Tibial nerve (tissue), 4 donors: ENCODE results near the gene MPI. TPM values are rescaled to one million over a fixed set of nuclear protein-coding genes. Genes with fewer than 3 reads are reported as not detected.

ENCODE experiments used
- DNase-seq, 2 donors: peaks; one replicate each; pipeline ENCODE4 v3.0.0-alpha.2; 2019; ENCODE audit warnings: low spot score in 2 of 2
- H3K27ac ChIP-seq, 4 donors: fragments of 200-600 bp; sonication (generic) in 3 of 4; one replicate each; pipeline ENCODE4 v1.5.1; 2017 to 2019; ENCODE audit warnings: mild to moderate bottlenecking in 1 of 4
- H3K27me3 ChIP-seq, 2 donors: fragments of 200-600 bp; sonication (generic) in 1 of 2; one replicate each; pipeline versions ENCODE4 v1.5.1 to v1.6.0; 2017 to 2019
- H3K36me3 ChIP-seq, 3 donors: fragments of 200-600 bp; sonication (generic); one replicate each; pipeline ENCODE4 v1.5.1; 2018 to 2019
- H3K4me1 ChIP-seq, 4 donors: fragments of 200-600 bp; sonication (generic) in 3 of 4; one replicate each; pipeline ENCODE4 v1.5.1; 2017 to 2019
- H3K4me3 ChIP-seq, 4 donors: fragments of 200-600 bp; sonication (generic) in 3 of 4; one replicate each; pipeline ENCODE4 v1.5.1; 2017 to 2019; ENCODE audit warnings: mild to moderate bottlenecking in 1 of 4, moderate library complexity in 1 of 4
- H3K9me3 ChIP-seq, 4 donors: fragments of 200-600 bp; sonication (generic) in 3 of 4; one replicate each; pipeline ENCODE4 v1.5.1; 2017 to 2019
- CTCF ChIP-seq, 5 experiments: fragments of 200-600 bp in 3 of 5; fragments of 450-650 bp in 2 of 5; sonication (generic) in 3 of 5; IDR thresholded peaks; one replicate each; pipeline ENCODE4 v1.5.1; 2016 to 2019; ENCODE audit warnings: antibody characterized with exemption in 5 of 5, mild to moderate bottlenecking in 3 of 5, moderate library complexity in 2 of 5
- EP300 ChIP-seq, 2 donors: sonication (generic); formaldehyde crosslinking; IDR thresholded peaks; one replicate each; pipeline ENCODE4 v1.6.1; 2017; ENCODE audit warnings: antibody characterized with exemption in 2 of 2, mild to moderate bottlenecking in 1 of 2
- POLR2A ChIP-seq, 2 donors: fragments of 450-650 bp; IDR thresholded peaks; one replicate each; pipeline ENCODE4 v1.6.1; 2017; ENCODE audit warnings: antibody characterized with exemption in 2 of 2, mild to moderate bottlenecking in 2 of 2, moderate library complexity in 2 of 2
- WGBS, 2 donors: methylation state at CpG; one replicate each; pipeline ENCODE4 v1.1.5; 2018; 5-methylcytosine and 5-hydroxymethylcytosine counted together
- total RNA-seq, 4 donors: library from RNA; depleted of rRNA; stranded (reverse); fragments of >200 nt; gene quantifications; one replicate each; pipeline ENCODE4 v1.1.0, GENCODE V29; 2016

Gene MPI
- total RNA-seq, 4 donors from 2014 or later = 42.4 to 79.3 (median 60.8) TPM

DNA sequence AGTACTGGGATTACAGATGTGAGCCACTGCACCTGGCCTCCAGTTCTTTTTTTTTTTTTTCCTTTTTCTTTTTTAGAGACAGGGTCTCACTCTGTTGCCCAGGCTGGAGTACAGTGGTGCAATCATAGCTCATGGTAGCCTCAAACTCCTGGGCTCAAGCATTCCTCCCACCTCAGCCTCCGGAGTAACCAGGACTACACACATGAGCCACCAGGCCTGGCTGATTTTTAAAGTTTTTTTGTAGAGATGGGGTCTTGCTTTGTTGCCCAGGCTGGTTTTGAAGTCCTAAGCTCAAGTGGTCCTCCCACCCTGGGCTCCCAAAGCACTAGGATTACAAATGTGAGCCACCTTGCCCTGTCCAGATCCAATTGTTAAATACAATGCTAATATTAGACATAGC is 33.3 kb upstream of the MPI start:
- DNase-seq = no peak
- TF ChIP-seq CTCF (IDR thresholded peaks at IDR 0.05) = no peak
- TF ChIP-seq EP300 (IDR thresholded peaks at IDR 0.05) = no peak
- TF ChIP-seq POLR2A (IDR thresholded peaks at IDR 0.05) = no peak
- H3K27me3 ChIP-seq = no peaks in the 10 kb centered on the region
- H3K4me3 ChIP-seq = no peak overlapping the region
- H3K4me1 ChIP-seq = peaks cover 0 to 42% (median 24%) of the 10 kb centered on the region in 4 donors
- H3K9me3 ChIP-seq = no peaks in the 10 kb centered on the region
- H3K36me3 ChIP-seq = peaks cover 0 to 32% (median 22%) of the 10 kb centered on the region in 3 donors
- no peak overlapping the region for H3K27ac ChIP-seq
- 100% methylated on average over 1 of the region's 1 CpG for WGBS, 2 donors

- H3K27ac ChIP-seq = peak overlapping the region in 3 of 4 donors; percentile 9 to 26 (median 11)
- 66 to 68% methylated on average over 5 of the region's 5 CpGs for WGBS, 2 donors
- peaks cover 0 to 42% (median 24%) of the 10 kb centered on the region in 4 donors for H3K4me1 ChIP-seq
- peaks cover 0 to 25% (median 17%) of the 10 kb centered on the region in 3 donors for H3K36me3 ChIP-seq
- H3K4me3 ChIP-seq = no peak overlapping the region
- no peaks in the 10 kb centered on the region for H3K9me3 ChIP-seq
- H3K27me3 ChIP-seq = no peaks in the 10 kb centered on the region
- DNase-seq = no peak
- TF ChIP-seq POLR2A (IDR thresholded peaks at IDR 0.05) (no peak), CTCF (IDR thresholded peaks at IDR 0.05) (no peak), EP300 (IDR thresholded peaks at IDR 0.05) (no peak)
Observed at GRCh38 chr15:74857082-74857655, 32.7 kb upstream of the MPI start.

DNA sequence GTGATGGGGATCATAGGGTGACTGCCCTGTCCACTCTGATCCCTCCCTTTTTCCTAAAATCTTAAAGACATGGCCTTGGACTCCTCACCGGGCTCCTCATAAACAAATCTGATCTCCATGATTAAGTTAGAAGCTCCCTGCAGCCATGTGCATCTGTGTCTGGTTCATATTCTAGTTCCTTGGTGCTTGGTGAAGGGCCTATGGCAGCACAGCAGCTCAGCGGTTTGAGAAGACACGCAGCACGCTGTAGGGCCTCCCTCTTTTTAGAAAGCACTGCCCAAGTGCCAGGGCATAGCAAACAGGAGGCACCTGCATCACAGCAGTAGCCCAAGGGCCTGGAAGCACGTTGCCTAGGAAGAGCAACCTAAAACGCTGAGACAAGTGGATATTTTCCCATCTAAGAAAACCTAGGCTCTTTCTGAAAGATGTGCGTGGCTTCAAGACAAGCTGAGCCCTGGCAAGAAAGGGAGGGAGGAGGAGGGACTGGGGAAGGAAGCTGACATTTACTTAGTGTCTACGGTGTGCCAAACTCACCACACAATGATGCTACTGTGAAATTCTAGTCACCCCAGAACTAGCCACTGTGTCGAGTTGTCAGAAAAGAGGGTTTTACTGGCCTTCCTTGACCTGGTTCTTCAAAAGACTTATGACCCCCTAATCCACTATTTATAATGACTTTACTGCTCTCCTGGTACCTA is 32.0 kb upstream of the MPI start:
- WGBS, 2 donors = 48 to 57% methylated on average over 9 of the region's 9 CpGs

GRCh38 chr15:74858369-74858740 is 31.5 kb upstream of the MPI start:
- no peaks in the 10 kb centered on the region for H3K27me3 ChIP-seq
- H3K4me3 ChIP-seq = no peak overlapping the region
- H3K9me3 ChIP-seq = no peaks in the 10 kb centered on the region
- DNase-seq = no peak
- TF ChIP-seq EP300 (IDR thresholded peaks at IDR 0.05) (no peak), POLR2A (IDR thresholded peaks at IDR 0.05) (no peak), CTCF (IDR thresholded peaks at IDR 0.05) (no peak)
- H3K36me3 ChIP-seq = peaks cover 0 to 13% (median 6%) of the 10 kb centered on the region in 3 donors
- peak overlapping the region in 2 of 4 donors; percentile 36 to 50 for H3K27ac ChIP-seq
- WGBS, 2 donors = 65 to 66% methylated on average over 4 of the region's 4 CpGs
- peaks cover 0 to 42% (median 24%) of the 10 kb centered on the region in 4 donors for H3K4me1 ChIP-seq

More for the DNA sequence above, 32.0 kb upstream of the MPI start:
- DNase-seq = no peak
- TF ChIP-seq CTCF (IDR thresholded peaks at IDR 0.05) (no peak), POLR2A (IDR thresholded peaks at IDR 0.05) (no peak), EP300 (IDR thresholded peaks at IDR 0.05) (no peak)
- no peak overlapping the region for H3K4me3 ChIP-seq
- no peaks in the 10 kb centered on the region for H3K9me3 ChIP-seq
- H3K4me1 ChIP-seq = peaks cover 0 to 42% (median 24%) of the 10 kb centered on the region in 4 donors
- peak overlapping the region in 3 of 4 donors; percentile 11 to 50 (median 36) for H3K27ac ChIP-seq
- H3K36me3 ChIP-seq = peaks cover 0 to 19% (median 11%) of the 10 kb centered on the region in 3 donors
- no peaks in the 10 kb centered on the region for H3K27me3 ChIP-seq
